Mesendoderm (in vitro differentiated cells): Measurements from ENCODE around the gene CARS1.

Experiments
- DNase-seq: peaks from one replicate; pipeline ENCODE4 v3.0.0; 2013
- H2AK5ac ChIP-seq: 2 replicates; pipeline ENCODE4 v1.6.1; 2013; ENCODE audit warnings: low read length, inconsistent platforms
- H2BK120ac ChIP-seq: 2 replicates; pipeline ENCODE4 v1.6.1; 2013; ENCODE audit warnings: low read depth, mild to moderate bottlenecking, low read length, moderate library complexity, mixed read lengths
- H2BK15ac ChIP-seq: replicated peaks from 2 replicates; pipeline ENCODE4 v1.6.1; 2013; ENCODE audit warnings: low read depth, mild to moderate bottlenecking, moderate library complexity
- H2BK5ac ChIP-seq: 2 replicates; pipeline ENCODE4 v1.6.1; 2013; ENCODE audit warnings: low read length, inconsistent platforms
- H3K18ac ChIP-seq: 2 replicates; pipeline ENCODE4 v1.6.1; 2013; ENCODE audit warnings: mild to moderate bottlenecking, low read length, mixed read lengths
- H3K23ac ChIP-seq: one replicate; pipeline ENCODE4 v1.6.1; 2013; ENCODE audit warnings: low read length
- H3K27ac ChIP-seq: 2 replicates; pipeline ENCODE4 v1.5.1; 2013; ENCODE audit warnings: low read depth, mild to moderate bottlenecking, inconsistent platforms, low read length, moderate library complexity
- H3K27me3 ChIP-seq: 2 replicates; pipeline ENCODE4 v1.6.1; 2013; ENCODE audit warnings: low read length, control low read depth, mild to moderate bottlenecking, inconsistent platforms; ENCODE audit not compliant: insufficient read depth, poor library complexity
- H3K36me3 ChIP-seq: 2 replicates; pipeline ENCODE4 v1.6.1; 2013; ENCODE audit warnings: low read length, inconsistent platforms; ENCODE audit not compliant: control insufficient read depth, insufficient read depth
- H3K4ac ChIP-seq: one replicate; pipeline ENCODE4 v1.6.1; 2013; ENCODE audit warnings: low read depth, mild to moderate bottlenecking, low read length, moderate library complexity
- H3K4me1 ChIP-seq: 2 replicates; pipeline ENCODE4 v1.6.1; 2013; ENCODE audit warnings: low read depth, low read length, inconsistent platforms; ENCODE audit not compliant: control insufficient read depth
- H3K4me2 ChIP-seq: 2 replicates; pipeline ENCODE4 v1.6.1; 2013; ENCODE audit warnings: low read length
- H3K4me3 ChIP-seq: 2 replicates; pipeline ENCODE4 v1.5.1; 2013; ENCODE audit warnings: mild to moderate bottlenecking, low read length
- H3K56ac ChIP-seq: one replicate; pipeline ENCODE4 v1.6.1; 2013; ENCODE audit warnings: low read length
- H3K79me1 ChIP-seq: 2 replicates; pipeline ENCODE4 v1.6.1; 2013; ENCODE audit warnings: low read length, inconsistent platforms
- H3K79me2 ChIP-seq: 2 replicates; pipeline ENCODE4 v1.6.1; 2013; ENCODE audit warnings: mild to moderate bottlenecking, low read length; ENCODE audit not compliant: control insufficient read depth, insufficient read depth
- H3K9ac ChIP-seq: 2 replicates; pipeline ENCODE4 v1.6.1; 2013; ENCODE audit warnings: low read length, inconsistent platforms
- H4K5ac ChIP-seq: one replicate; pipeline ENCODE4 v1.6.1; 2013; ENCODE audit warnings: low read length
- H4K8ac ChIP-seq: one replicate; pipeline ENCODE4 v1.6.1; 2013; ENCODE audit warnings: low read depth, mild to moderate bottlenecking, control low read depth, low read length, moderate library complexity
- WGBS: extraction: QIAGEN DNeasy Blood & Tissue Kit; methylation state at CpG from one replicate; pipeline ENCODE4 v1.1.7; 2013; ENCODE audit warnings: low lambda C conversion rate, missing lambda C conversion rate; ENCODE audit not compliant: insufficient coverage; ENCODE audit errors: extremely low coverage; 5-methylcytosine and 5-hydroxymethylcytosine counted together

Gene CARS1

DNA sequence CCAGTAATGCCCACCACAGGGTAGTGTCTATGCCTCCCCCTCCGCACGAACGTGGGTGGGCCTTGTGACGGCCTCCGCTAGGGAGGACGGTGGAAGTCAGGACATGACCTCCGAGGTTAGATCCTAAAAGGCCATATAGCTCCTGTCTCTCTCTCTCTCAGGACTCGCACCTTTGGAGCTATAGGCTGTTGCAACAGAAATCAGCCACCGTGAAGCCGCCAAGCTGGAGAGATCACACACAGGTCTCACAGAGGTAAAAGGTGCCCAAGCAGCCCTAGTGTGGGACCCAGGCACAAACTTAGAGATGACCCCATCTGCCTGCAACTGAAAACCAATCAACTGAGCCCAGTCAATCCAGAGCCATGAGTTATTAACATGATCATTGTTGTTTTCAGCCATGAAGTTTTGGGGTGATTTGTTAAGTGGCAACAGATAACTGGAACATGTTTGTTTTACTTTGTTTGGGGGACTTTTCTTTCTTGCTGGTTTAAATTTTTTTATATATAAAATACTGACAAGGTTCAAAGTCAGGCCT lies 57.7 kb downstream of the CARS1 start:
- Histone ChIP-seq H3K27me3 (no peaks in the 10 kb centered on the region), H3K79me1 (no peaks in the 10 kb centered on the region), H2BK15ac (no peak overlapping the region), H3K4me2 (no peak overlapping the region), H3K56ac (no peak overlapping the region), H2BK120ac (no peak overlapping the region), H3K27ac (no peak overlapping the region), H3K4me1 (no peaks in the 10 kb centered on the region), H4K5ac (no peak overlapping the region), H4K8ac (no peak overlapping the region), H3K4ac (no peak overlapping the region), H3K23ac (no peak overlapping the region), H3K18ac (no peak overlapping the region), H3K36me3 (peaks cover 20% of the 10 kb centered on the region), H3K4me3 (no peak overlapping the region), H3K79me2 (no peaks in the 10 kb centered on the region), H3K9ac (no peak overlapping the region), H2AK5ac (no peak overlapping the region), H2BK5ac (no peak overlapping the region)
- DNase-seq: no peak
- WGBS: no CpG with 5 or more reads among the region's 10 CpGs

- H2BK15ac ChIP-seq: no peak overlapping the region
- H4K5ac ChIP-seq: no peak overlapping the region
- no peaks in the 10 kb centered on the region for H3K79me1 ChIP-seq
- no peak overlapping the region for H3K18ac ChIP-seq
- no peak overlapping the region for H2BK120ac ChIP-seq
- H3K4me1 ChIP-seq: no peaks in the 10 kb centered on the region
- no peak overlapping the region for H2BK5ac ChIP-seq
- no peak overlapping the region for H3K9ac ChIP-seq
- WGBS: no CpG with 5 or more reads among the region's 7 CpGs
- H2AK5ac ChIP-seq: no peak overlapping the region
- H3K79me2 ChIP-seq: no peaks in the 10 kb centered on the region
- peak; percentile 24 for DNase-seq
- no peaks in the 10 kb centered on the region for H3K27me3 ChIP-seq
- no peak overlapping the region for H3K56ac ChIP-seq
- H3K4me2 ChIP-seq: no peak overlapping the region
- no peak overlapping the region for H3K4me3 ChIP-seq
- no peak overlapping the region for H4K8ac ChIP-seq
- no peak overlapping the region for H3K27ac ChIP-seq
- peaks cover 15% of the 10 kb centered on the region for H3K36me3 ChIP-seq
- H3K4ac ChIP-seq: no peak overlapping the region
- no peak overlapping the region for H3K23ac ChIP-seq
These were observed 59.0 kb downstream of the CARS1 start for GRCh38 chr11:2998073-2998850.

DNA sequence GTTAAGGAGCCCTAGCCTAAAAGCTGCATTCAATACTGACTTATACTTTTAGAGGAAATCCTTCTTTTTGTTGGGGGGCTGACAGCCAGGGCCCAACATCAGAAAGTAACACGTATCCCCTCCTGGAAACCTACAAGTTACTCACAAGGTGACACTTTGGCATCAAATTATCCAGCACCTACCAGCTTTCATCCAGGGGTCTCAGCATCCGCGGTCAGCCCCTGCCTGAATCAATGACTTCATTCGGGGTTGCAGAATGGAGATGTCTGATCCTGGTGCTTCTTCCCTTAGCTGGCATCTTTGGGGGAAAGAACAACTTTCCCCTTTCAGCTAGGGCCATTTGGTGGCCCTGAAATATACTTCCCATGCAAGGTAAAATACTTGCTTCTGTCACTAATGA lies 59.8 kb downstream of the CARS1 start:
- no peak overlapping the region for H3K9ac ChIP-seq
- no peak for DNase-seq

GRCh38 chr11:2996976-2997375 lies 60.2 kb downstream of the CARS1 start:
- Histone ChIP-seq H3K36me3 (peaks cover 15% of the 10 kb centered on the region), H3K18ac (no peak overlapping the region), H2AK5ac (no peak overlapping the region), H3K4me1 (no peaks in the 10 kb centered on the region), H3K9ac (no peak overlapping the region), H4K8ac (no peak overlapping the region), H3K27ac (no peak overlapping the region), H2BK120ac (no peak overlapping the region), H2BK5ac (no peak overlapping the region), H3K79me2 (no peaks in the 10 kb centered on the region), H3K4me3 (no peak overlapping the region), H3K79me1 (no peaks in the 10 kb centered on the region), H3K56ac (no peak overlapping the region), H4K5ac (no peak overlapping the region), H3K23ac (no peak overlapping the region), H2BK15ac (no peak overlapping the region), H3K4ac (no peak overlapping the region), H3K27me3 (no peaks in the 10 kb centered on the region), H3K4me2 (no peak overlapping the region)
- WGBS: no CpG with 5 or more reads among the region's 6 CpGs
- DNase-seq: peak; percentile 18

More for the DNA sequence above, 59.8 kb downstream of the CARS1 start:
- H2AK5ac ChIP-seq: no peak overlapping the region
- no peak overlapping the region for H2BK15ac ChIP-seq
- no peak overlapping the region for H3K4me2 ChIP-seq
- H3K4me3 ChIP-seq: no peak overlapping the region
- H3K79me2 ChIP-seq: no peaks in the 10 kb centered on the region
- no peak overlapping the region for H3K4ac ChIP-seq
- no CpG with 5 or more reads among the region's 4 CpGs for WGBS
- H3K56ac ChIP-seq: no peak overlapping the region
- H3K27me3 ChIP-seq: no peaks in the 10 kb centered on the region
- no peak overlapping the region for H3K18ac ChIP-seq
- no peak overlapping the region for H4K5ac ChIP-seq
- peaks cover 15% of the 10 kb centered on the region for H3K36me3 ChIP-seq
- no peak overlapping the region for H3K27ac ChIP-seq
- no peaks in the 10 kb centered on the region for H3K79me1 ChIP-seq
- no peak overlapping the region for H2BK120ac ChIP-seq
- no peak overlapping the region for H2BK5ac ChIP-seq
- H3K4me1 ChIP-seq: no peaks in the 10 kb centered on the region
- no peak overlapping the region for H3K23ac ChIP-seq
- no peak overlapping the region for H4K8ac ChIP-seq

DNA sequence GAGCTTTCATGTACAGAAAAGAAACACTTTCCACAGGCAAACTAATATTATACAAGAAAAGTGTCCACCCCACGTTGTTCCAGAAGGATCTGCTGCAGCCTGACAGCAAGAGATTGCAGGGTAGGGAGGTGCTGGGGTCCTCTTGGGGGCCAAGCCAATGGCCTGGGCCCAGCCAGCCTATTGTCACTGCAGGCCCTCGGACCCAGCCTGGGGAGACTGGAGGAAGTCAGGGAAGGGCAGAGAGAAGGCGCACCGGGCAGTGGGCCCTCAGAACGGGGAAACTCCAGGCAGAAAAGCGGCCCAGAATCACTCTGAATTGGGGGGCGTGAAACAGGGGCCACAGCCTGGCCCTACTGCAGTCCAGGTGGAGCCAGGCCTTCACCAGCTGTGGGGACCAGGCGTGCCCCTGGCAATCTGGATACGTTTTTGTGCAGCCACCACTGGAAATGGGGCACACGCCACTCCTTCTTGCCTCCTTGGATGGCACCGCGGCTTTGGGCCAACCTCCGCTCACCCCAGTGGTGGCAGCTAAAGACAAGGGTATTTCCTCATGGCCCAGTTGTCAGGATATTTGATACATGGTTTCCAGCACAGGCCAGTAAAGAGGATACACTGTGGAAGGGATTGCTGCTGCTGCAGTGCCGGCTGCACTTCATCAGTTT lies 61.2 kb downstream of the CARS1 start:
- no peak overlapping the region for H3K18ac ChIP-seq
- H3K27me3 ChIP-seq: no peaks in the 10 kb centered on the region
- no peak overlapping the region for H3K56ac ChIP-seq
- no peak overlapping the region for H3K4ac ChIP-seq
- no peaks in the 10 kb centered on the region for H3K4me1 ChIP-seq
- no peak for DNase-seq
- no peak overlapping the region for H3K23ac ChIP-seq
- H3K4me2 ChIP-seq: no peak overlapping the region
- H2AK5ac ChIP-seq: no peak overlapping the region
- H3K27ac ChIP-seq: no peak overlapping the region
- H2BK120ac ChIP-seq: no peak overlapping the region
- H2BK15ac ChIP-seq: no peak overlapping the region
- no peak overlapping the region for H3K4me3 ChIP-seq
- no peak overlapping the region for H2BK5ac ChIP-seq
- peaks cover 8% of the 10 kb centered on the region for H3K79me2 ChIP-seq
- WGBS: no CpG with 5 or more reads among the region's 14 CpGs
- no peak overlapping the region for H3K9ac ChIP-seq
- H4K8ac ChIP-seq: no peak overlapping the region
- H3K79me1 ChIP-seq: peaks cover 2% of the 10 kb centered on the region
- H3K36me3 ChIP-seq: peaks cover 9% of the 10 kb centered on the region
- no peak overlapping the region for H4K5ac ChIP-seq
